Type B pancreatic cell (in vitro differentiated cells): ENCODE results near the gene CXorf65. TPM values are rescaled to one million over a fixed set of nuclear protein-coding genes. Genes with fewer than 3 reads are reported as not detected.
A peak's percentile ranks its signal among the peaks of the same experiment; 100 is the strongest.

Experiments
- DNase-seq: peaks from one replicate; pipeline ENCODE4 v3.0.0; 2021; ENCODE audit warnings: mixed read lengths; ENCODE audit not compliant: unreplicated experiment; ENCODE audit errors: extremely low spot score
- H3K27ac Mint-ChIP-seq: 2 replicates; pipeline ENCODE4 v1.8.0; 2021; ENCODE audit warnings: mild to moderate bottlenecking, mixed read lengths
- H3K27me3 Mint-ChIP-seq: 2 replicates; pipeline ENCODE4 v1.8.0; 2021; ENCODE audit warnings: mixed read lengths
- H3K36me3 Mint-ChIP-seq: 2 replicates; pipeline ENCODE4 v1.8.0; 2021; ENCODE audit warnings: mixed read lengths
- H3K4me1 Mint-ChIP-seq: one replicate; pipeline ENCODE4 v1.8.0; 2021; ENCODE audit warnings: mixed read lengths; ENCODE audit not compliant: unreplicated experiment
- H3K4me3 Mint-ChIP-seq: 2 replicates; pipeline ENCODE4 v1.8.0; 2021; ENCODE audit warnings: mild to moderate bottlenecking, mixed read lengths
- H3K9me3 Mint-ChIP-seq: 2 replicates; pipeline ENCODE4 v1.8.0; 2021; ENCODE audit warnings: mixed read lengths
- CTCF ChIP-seq: fragments of 200-600 bp; sonication (generic); conservative IDR thresholded peaks from 2 replicates; pipeline ENCODE4 v1.5.0; 2021; ENCODE audit warnings: antibody characterized with exemption, mild to moderate bottlenecking
- total RNA-seq: library from RNA; stranded (reverse); gene quantifications from 2 replicates; pipeline ENCODE4 v1.2.1, GENCODE V29; 2021; ENCODE audit warnings: low replicate concordance

The CXorf65 gene
- total RNA-seq, 1 donor from 2014 or later, result not detected

GRCh38 chrX:71081330-71082123 is 25.0 kb downstream of the CXorf65 start:
- Mint-ChIP-seq H3K27me3 (no peaks in the 10 kb centered on the region), H3K4me1 (no peaks in the 10 kb centered on the region), H3K4me3 (no peak overlapping the region), H3K27ac (no peak overlapping the region), H3K36me3 (no peaks in the 10 kb centered on the region), H3K9me3 (no peaks in the 10 kb centered on the region)
- DNase-seq, result no peak
- TF ChIP-seq CTCF, result no peak

- Mint-ChIP-seq H3K4me1 (peaks cover 6% of the 10 kb centered on the region), H3K27ac (peak overlapping the region; percentile 23), H3K4me3 (peak overlapping the region; percentile 13), H3K27me3 (no peaks in the 10 kb centered on the region), H3K36me3 (peaks cover 4% of the 10 kb centered on the region), H3K9me3 (no peaks in the 10 kb centered on the region)
- TF ChIP-seq CTCF, result no peak
- no peak for DNase-seq
Observed at GRCh38 chrX:71070531-71070930, 36.0 kb downstream of the CXorf65 start.

GRCh38 chrX:71068044-71068918 is 38.3 kb downstream of the CXorf65 start, which contains the start of gene SNX12:
TSS of gene SNX12 (minus strand) at chrX:71068334. CDS start at chrX:71068306, 28 bp downstream.
- Mint-ChIP-seq H3K27ac (peak within 1 kb of the TSS; percentile 93), H3K27me3 (no peaks in the 10 kb centered on the region), H3K4me3 (peak within 1 kb of the TSS; percentile 98), H3K9me3 (no peaks in the 10 kb centered on the region), H3K36me3 (peaks cover 4% of the 10 kb centered on the region), H3K4me1 (peaks cover 6% of the 10 kb centered on the region)
- peak; percentile 88 for DNase-seq
- TF ChIP-seq CTCF, result no peak

- Mint-ChIP-seq H3K27ac (peak overlapping the region; percentile 93), H3K36me3 (peaks cover 4% of the 10 kb centered on the region), H3K9me3 (no peaks in the 10 kb centered on the region), H3K27me3 (no peaks in the 10 kb centered on the region), H3K4me3 (peak overlapping the region; percentile 98), H3K4me1 (peaks cover 6% of the 10 kb centered on the region)
- no peak for TF ChIP-seq CTCF
- no peak for DNase-seq
Observed at GRCh38 chrX:71067712-71068043, 38.9 kb downstream of the CXorf65 start.

- Mint-ChIP-seq H3K27ac (peak overlapping the region; percentile 93), H3K4me3 (peak overlapping the region; percentile 98), H3K36me3 (peaks cover 4% of the 10 kb centered on the region), H3K9me3 (no peaks in the 10 kb centered on the region), H3K27me3 (no peaks in the 10 kb centered on the region), H3K4me1 (peaks cover 6% of the 10 kb centered on the region)
- no peak for TF ChIP-seq CTCF
- DNase-seq, result no peak
Observed at GRCh38 chrX:71067089-71067488, 39.5 kb downstream of the CXorf65 start.
